Activated CD4-positive, alpha-beta T cell treated with anti-CD3 and anti-CD28 coated beads, Interleukin-2, Interleukin-6, amounts not matched to agents 100 ng/mL and 50 ng/mL, durations not matched to agents 16 hours and 8 hours (primary cell): ENCODE results near the gene CCP110.

Source experiments
- DNase-seq: peaks from one replicate; pipeline ENCODE4 v3.0.0-alpha.2; 2020

The CCP110 gene

DNA sequence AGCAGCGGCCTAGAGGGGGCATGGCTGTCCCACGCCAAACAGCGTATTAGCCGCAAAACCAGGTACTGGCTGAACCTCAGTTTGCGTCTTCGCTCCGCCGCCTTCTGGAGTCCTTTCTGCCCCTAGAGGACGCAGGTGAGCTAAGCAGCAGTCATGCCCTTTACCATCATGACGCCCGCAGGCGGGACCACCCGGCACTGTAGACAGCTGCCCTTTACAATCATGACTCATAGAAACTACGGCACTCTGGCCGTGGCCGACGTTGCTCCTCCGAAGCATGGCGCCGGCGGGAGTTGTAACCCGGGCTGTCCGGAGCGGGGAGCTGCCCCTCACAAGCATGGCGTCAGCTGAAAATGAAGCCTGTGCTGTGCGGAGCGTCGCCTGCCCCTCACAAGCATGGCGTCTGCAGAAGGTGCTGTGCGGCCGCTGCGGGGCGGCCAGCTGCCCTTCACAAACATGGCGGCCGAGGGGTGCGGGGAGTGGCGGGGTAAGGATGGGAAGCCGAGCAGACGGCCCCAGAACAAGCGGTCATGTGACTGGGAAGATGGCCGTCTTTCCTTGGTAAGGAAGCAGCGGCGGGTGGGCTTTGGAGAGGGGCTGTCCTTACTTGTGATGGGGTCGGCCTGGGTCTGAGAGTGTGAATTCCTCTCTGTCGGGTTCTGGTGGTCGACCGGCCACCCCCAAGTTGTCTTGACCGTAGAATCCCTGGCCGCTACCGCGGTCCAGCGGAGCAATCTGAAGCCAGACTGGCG lies 31.6 kb downstream of the CCP110 start, which contains the start of gene VPS35L:
Gene VPS35L (plus strand): TSS at position 518 of the 752 bp plus-strand sequence. CDS start 27 bp downstream, at position 545.
- DNase-seq, result peak; percentile 97

DNA sequence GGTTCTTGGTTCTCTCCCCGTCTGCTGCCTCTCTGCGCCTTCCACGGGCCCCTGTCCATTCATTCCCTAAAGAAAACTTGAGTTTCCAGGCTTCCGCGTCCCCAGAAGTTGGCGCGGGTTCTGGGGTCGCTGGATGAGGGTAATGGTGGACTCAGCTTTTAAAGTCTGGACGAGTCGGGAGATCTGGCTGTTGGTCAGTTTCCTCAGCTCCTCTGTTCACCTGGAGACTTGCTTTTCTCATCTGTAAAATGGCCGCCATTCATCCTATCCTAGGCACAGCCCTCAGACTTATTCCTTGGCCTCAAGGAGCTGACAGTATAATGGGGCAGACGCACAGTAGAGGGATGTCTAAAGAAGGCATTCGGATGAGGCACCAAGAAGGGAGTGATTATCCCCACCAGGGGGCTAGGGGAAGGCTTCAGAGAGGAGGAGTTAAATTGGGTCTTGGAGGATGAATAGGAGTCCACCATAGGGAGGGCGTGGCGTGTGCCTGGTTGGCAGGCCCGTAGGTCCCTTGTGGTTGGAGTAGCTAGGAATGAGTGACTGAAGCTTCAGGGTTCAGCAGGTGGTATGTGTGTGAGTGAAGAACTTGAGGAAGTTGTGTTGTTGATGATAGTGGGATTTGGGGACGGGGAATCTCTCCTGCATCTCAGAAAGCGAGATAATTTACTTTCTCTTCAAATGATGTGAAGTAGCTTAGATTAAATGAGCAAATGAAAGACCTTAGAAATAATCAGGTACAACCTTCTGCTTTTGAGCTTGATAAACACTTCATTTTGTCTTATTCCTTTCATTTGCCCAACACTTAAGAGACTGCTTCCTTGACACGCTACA lies 32.4 kb downstream of the CCP110 start:
- peak; percentile 64 for DNase-seq

DNA sequence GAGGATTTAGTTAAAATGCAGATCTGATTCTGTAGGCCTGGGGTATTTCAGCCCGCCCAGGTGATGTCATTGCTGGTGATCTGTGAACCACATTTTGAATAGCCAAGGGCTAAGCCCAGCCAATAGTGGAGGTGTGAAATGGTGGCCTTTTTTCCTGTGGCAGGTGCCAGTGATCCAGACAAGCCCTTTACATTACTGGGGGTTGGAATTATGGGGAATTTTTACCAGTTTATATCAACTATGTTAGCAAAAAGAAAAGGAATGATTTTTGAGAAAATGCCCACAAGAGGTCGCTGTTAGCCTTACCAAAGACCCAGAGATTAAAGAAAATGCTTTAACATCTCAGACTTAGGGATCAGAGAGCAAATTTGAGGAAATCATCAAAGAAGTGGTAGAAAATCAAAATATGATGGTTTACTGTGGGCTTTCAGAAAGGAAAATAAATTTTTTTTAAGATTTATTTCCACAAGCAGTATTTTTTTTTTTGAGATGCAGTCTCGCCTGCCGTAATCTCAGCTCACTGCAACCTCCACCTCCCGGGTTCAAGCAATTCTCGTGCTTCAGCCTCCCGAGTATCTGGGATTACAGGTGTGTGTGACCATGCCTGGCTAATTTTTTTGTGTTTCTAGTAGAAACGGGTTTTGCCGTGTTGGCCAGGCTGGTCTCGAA lies 35.6 kb downstream of the CCP110 start:
- DNase-seq, result peak; percentile 53

DNA sequence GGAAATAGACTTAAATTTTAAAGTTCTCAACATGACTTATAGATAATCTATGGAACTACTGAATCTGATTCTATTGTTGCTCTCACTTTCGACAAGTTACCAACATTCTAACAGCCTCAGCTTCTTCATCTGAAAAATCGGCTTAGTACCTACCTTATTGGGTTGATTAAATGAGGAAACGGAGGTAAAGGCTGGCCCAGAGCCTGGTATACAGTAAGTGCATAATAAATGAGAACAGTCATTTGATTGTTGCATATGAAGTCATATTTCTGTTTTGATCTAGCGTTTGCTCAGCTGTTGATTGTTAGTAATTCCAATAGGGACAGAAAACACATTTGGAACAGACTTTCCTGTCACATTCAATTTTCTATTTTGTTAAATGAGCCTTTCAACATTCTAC lies 36.3 kb downstream of the CCP110 start:
- no peak for DNase-seq

DNA sequence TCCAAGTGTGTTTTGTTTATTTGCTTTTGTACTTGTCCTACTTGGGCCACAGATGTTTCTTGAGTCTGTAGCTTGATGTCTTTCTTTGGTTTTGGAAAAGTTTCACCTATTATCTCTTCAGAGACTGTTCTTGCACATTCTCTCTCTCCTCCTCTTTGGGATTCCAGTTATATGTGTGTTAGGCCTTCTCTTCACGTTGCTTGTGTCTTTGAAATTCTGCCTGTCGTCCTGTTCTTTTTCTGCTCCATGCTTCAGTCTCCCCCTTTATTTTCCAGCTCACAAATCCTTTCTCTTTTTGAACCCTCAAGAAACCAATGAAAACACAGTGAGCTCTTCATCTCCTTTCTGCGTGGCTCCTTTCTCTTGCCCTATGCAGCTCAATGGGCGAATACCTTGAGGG lies 39.6 kb downstream of the CCP110 start:
- no peak for DNase-seq

DNA sequence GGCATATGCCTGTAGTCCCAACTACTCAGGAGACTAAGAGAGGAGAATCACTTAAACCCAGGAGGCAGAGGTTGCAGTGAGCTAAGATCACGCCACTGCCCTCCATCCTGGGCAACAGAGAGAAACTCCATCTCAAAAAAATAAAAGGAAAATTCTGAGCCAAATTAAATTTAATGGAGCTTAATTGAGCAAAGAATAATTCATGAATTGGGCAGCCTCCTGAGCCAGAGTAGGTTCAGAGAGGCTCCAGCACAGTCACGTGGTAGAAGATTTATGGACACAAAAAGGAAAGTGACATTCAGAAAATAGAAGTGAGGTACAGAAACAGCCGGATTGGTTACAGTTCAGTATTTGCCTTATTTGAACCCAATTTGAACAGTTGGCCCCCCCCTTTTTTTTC lies 42.6 kb downstream of the CCP110 start:
- DNase-seq, result no peak

DNA sequence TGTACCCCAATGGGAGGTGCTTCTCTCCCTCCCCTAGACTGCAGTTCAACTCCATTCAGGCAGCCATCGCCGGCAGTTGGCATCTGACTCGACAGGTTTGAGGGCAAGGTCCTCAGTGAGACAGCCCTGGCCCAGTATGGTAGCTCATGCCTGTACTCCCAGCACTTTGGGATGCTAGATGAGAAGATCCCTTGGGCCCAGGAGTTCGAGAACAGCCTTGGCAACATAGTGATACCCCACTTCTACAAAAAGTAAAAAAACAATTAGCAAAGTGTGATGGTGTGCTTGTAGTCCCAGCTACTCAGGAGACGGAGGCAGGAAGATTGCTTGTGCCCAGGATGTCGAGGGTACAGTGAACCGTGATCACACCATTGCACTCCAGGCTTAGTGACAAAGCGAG lies 43.8 kb downstream of the CCP110 start:
- DNase-seq, result no peak

DNA sequence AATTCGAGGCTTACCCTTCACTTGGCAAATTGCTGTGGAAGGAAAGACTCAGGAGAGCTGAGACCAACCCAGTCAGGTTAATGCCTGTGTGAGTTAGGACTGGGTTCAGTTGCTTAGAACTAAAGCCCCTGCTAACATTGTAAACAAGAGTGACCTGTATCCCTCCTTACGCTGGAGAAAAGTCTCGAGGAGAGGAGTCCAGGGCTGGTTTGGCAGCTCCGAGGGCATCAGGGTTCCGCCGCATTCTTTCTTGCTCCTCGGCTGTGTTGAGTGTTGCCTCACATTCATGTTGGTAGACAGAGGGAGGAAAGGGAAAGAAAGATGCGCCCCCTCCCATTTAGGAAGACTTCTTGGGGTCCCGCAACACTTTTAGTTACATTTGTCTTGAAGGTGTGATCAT lies 50.3 kb downstream of the CCP110 start:
- DNase-seq, result no peak

DNA sequence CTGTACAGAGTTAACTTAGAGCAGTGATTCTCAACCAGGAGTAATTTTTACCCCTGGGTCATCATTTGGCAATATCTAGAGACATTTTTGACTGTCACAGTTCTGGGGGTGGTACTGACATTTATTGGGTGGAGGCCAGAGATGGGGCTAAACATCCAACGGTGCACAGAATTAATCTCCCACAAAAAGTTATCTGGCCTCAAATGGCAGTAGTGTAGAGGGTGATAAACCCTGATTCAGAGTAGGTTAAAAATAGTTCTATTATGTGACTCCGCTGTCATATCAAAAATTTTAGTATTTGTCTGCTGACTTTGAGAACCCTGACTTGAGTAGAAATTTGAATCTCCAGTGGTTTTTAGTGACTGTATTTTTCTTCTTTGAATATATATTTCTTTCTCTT lies 50.9 kb downstream of the CCP110 start:
- no peak for DNase-seq

DNA sequence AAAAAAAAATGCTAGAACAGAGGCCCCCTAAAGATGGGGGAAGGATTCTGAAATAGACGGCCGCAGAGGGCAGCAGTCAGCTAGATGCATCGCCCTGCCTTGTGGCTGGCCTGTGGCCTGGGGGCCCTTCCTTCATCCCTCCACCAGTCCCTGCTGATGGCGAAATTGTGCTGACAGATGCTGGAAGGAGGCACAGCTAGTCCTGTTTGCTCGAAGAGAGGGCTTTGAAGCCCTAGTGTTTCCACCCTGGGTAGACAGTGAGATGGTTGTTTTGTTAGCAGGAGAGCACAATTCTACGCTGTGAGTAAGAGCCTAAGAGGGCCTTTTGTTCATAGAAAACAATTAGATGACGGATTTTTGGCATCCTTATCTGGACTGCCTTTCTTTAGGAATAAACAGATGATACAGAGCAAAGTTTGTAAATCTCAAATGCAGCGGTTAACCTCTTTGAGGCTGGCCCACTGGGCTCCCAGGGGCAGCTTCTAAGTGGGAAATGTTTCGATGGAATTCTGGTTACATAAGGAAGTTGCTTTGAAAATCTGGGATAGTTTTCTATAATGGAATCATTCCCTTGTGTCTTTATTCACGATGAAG lies 54.7 kb downstream of the CCP110 start:
- DNase-seq, result no peak

DNA sequence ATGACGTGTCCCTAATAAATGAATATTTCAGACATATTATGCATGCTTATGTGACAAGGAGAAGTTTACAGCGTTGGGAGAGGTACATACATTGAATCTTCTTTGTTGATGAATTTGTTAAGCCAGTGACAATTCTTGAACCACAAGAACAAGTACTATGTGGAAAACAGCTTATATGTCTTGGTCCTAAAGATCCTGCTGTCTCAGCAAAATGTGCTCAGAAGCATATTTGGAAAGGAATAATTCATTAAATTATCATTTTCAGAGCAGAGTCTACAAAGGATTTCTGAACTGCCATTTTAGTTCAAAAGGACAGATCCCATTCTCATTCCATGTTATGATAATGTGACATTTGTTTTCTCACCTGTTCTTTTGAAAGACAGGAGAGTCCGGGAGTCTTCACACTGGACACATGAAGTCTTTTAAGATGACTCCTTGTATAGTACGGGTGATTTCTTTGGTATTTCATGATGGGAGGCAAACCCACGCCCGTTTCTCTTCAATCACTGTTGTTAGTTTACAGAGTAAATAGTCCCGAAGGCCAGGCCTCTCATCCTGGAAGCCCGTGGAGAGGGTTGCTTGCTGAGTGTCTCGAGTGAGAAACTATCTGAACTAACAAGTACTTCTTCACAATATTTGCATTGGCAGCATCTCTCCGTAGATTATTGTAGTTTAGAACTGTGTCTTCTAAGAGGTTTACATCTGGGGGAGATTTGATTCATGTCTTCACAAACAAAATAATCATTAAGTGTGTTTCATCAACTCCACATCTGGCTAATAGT lies 58.5 kb downstream of the CCP110 start:
- DNase-seq, result no peak

DNA sequence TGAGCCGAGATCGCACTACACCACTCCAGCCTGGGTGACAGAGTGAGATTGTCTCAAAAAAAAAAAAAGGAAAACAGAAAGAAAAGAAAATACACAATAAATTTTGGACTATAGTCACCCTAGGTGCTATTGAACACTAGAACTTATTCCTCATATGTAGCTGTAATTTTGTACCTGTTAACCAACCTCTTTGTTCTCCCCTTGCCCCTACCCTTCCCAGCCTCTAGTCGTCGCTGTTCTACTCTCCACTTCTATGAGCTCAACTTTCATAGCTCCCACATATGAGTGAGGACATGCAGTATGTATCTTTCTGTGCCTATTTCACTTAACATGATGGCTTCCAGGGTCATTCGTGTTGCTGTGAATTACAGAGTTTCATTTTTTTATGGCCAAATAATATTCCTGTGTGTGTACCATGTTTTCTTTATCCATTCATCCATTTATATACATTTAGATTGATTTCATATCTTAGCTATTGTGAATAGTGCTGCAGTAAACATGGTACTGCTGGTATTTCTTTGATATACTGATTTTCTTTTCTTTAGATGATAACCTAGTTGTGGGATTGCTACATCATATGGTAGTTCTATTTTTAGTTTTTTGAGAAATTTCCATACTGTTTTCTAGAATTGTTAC lies 60.0 kb downstream of the CCP110 start:
- DNase-seq, result peak; percentile 48

DNA sequence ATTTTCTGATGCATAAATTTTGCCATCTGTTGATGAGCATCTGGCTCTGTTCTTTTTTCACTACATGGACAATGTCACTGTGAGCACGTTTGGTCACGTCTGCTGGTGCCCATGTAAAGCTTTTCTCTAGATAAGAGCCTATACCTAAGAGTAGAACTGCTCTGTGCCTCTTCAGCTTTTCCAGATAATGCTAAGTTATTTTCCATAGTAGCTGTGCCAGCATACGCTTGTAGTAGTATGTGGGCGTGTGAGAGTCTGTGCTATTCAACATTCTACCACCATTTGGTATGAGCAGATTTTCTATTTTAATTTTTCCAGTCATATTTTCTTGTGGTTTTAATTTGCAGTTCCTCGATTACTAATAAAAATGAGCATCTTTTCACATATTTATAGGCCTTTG lies 64.9 kb downstream of the CCP110 start:
- DNase-seq, result no peak

DNA sequence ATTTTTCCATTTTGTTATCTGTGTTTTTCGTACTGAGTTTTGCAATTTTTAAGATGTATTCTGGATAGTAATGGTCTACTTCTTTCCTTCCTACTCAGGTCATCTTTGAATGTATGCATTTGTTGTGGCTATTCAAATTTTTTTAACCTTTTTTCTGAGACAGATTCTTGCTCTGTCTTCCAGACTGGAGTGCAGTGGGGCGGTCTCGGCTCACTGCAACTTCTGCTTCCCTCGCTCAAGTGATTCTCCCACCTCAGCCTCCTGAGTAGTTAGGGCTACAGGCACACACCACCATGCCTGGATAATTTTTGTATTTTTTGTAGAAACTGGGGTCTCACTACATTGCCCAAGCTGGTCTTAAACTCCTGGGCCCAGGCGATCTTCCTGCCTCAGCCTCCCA lies 65.4 kb downstream of the CCP110 start:
- DNase-seq, result no peak

DNA sequence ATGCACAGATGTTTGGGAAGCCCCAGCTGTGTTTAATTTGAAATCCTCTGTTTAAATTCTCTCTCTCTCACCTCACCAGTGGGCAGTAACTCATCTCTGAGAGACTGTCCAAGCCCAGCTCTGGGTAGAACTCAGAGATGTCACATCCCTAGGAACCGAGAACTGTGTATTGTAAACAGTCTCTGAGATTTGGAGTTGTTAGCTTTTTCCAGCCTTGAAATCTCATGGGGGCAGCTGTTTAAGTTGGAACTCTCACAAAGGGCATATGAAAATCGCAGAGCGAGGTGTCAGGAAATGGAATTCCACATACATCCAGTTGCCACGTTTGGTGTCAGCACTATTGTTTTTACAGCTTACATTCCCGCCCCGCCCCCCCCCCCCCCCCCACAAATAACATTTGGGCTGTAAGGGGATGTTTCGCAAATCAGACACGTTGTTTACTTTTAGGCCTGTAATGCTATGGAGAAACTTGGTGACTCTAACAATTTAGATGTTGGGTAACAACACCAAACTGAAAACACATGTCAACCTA lies 66.1 kb downstream of the CCP110 start:
- DNase-seq, result no peak

DNA sequence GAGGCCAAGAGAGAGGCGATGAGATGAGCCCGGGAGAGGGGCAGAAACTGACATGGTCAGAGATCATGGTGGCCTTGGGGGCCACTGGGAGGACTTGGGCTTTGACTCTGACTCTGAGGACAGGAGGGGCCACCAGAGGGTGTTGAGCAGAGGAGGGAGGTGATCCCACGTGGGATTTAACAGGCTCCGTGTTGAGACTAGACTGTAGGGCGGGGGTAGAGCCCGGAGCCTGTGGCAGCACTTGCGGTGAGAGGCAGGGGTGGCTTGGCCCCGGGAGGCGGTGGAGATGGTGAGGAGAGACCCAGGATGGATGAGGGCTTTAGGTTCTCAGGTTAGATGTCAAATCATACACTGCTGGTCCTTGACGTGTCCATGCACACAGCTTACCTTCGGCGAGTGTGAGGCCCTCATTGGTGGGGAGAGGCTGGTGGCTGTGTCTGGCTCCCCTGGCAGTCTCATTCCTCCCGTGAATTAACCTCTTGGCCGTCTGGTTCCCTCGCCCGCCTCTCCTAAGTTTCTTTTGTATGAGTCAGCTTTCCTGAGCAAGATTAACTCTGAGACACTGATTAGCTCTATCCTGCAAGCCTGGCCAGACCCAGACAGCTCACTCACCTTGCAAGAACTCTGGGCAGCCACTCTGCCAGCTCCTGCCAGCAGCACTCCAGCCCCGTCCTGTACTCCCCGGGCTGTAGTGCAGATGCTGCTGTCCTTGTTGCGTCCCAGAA lies 71.5 kb downstream of the CCP110 start:
- DNase-seq, result no peak

DNA sequence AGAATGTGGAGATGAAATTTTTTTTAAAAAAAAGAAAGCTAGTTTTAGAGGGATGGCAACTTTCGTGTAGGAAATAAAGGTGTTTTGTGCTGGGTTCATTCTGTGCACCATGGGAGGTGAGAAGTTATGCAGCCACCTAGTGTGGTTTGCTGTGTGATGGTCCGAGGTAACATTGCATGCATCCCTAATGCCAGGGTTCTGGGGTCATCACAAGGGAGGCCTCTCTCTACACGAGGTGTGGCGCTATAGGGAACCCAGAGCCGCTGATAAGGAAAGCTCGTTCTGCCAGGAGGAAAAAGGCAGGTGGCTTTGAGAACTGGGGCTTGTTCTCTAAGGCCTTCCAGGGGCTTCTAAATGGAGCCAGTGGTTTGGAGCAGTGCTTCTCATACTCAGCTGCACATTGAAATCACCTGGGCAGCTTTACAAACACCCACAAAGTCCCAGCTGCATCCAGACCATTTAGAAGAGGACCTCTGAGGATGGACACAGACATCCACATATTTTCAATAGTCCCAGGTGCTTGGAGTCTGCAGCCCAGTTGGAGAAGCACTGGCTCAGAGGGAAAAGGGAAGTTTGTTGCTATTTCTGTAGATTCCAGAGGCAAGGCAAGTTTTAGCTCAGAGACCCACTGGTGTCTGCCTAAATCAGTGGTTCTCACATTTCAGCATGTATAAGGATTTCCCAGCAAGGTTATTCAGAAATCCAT lies 75.2 kb downstream of the CCP110 start:
- DNase-seq, result no peak

DNA sequence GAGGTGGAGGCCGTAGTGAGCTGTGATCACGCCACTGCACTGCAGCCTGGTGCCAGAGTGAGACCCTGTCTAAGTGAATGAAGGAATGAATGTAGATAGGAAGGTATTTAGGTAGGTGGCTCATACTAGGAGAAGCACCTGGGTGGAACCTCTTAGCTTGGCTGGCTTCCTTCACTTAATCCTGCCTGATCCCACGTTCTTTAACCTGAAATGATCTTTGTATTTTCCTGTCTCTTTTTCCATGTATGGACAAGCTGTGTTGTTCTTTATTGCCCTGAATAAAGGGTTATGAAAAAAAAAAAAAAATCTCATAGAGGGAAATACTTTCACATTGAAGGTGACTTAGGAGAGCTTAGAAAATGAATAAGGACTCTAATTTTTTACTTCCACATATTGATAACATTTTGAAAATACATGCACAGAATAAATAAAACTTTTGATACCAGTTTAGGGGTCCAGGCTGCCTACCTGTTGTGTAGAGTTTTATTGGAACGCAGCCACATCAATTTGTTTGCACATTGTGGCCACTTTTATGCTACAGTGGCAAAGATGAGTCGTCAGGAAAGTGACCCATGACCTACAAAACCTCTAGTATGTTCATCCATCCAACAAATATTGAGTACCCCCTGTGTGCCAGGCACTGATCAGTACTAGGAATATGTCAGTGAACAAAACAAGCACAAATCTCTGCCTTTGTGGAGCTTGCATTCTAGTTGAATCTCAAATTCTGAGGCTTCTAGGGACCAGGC lies 76.4 kb downstream of the CCP110 start:
- DNase-seq, result no peak
